ENCODE data around the gene AGAP1. TPM values are rescaled to one million over a fixed set of nuclear protein-coding genes. Genes with fewer than 3 reads are reported as not detected.
A peak's percentile ranks its signal among the peaks of the same experiment; 100 is the strongest.

AGAP1 gene
- polyA plus RNA-seq, 2 of the 4 experiments (the other 2 are of a cell fraction) = 20.2 to 21.9 TPM

- Histone ChIP-seq H3K27ac (peak overlapping the region in 1 of 2 experiments; percentile 77; a peak in 3 of 6 replicates), H3K4me2 (no peak overlapping the region), H3K4me1 (peaks cover 60% of the 10 kb centered on the region), H3K4me3 (no peak overlapping the region), H3K9me3 (no peaks in the 10 kb centered on the region)
- CTCF ChIA-PET = interaction anchor here (0.6 to 7.4 kb wide), 10 partner anchors 16 to 369 kb away, joined by 3 to 57 read pairs (median 3); no protein-coding TSS in a partner anchor
- FAIRE-seq (no peak), ATAC-seq (no peak), DNase-seq (ENCODE audit: low read depth in 1 of 2, low spot score in 1 of 2) (no peak)
- 93% methylated on average over 23 of the region's 24 CpGs for WGBS (ENCODE audit: missing lambda C conversion rate)
- peak; percentile 7 for TF ChIP-seq MAFK (IDR thresholded peaks at IDR 0.05; ENCODE audit: partially characterized antibody)
- TF ChIP-seq HOXB13 (CRISPR knock-in tag; IDR thresholded peaks at IDR 0.05; ENCODE audit: low read depth) = no peak
- POLR2A ChIA-PET = no interaction called here
Observed at GRCh38 chr2:235498946-235499812, 5.3 kb downstream of the AGAP1 start.

DNA sequence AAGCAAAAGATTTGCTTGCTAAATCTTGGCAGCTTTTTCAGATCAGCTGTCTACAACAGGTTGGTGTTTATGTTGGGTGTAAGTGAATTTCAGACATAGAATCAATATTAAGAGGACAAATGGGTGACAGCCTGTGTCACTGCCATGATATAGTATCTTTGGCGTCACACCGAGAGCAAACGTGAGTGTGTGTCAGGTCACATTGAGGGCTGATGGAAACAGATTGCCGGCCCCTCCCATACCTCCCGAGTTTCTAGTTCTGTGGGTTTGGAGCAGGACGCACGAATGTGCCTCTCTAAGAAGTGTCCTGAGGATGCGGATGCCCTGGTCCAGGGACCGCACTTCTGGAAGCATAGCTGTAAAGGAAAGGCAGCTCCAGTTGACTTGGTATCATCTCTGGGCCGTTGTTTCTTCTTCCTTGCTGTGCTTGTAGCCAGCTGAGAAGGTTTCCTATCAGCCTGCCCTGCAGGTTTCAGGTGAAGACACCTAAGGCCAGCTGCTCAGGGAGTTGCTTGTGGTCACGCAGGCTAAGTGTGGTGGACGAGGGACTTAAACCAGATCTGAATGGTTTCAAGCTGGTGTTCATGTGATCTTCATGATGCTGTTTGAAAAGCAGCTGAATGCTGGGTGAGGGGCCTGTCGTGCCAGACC, 6.4 kb downstream of the AGAP1 start:
- H3K27ac ChIP-seq = peak overlapping the region; percentile 57 to 77; a peak in 4 of 6 replicates
- DNase-seq (ENCODE audit: low read depth in 1 of 2, low spot score in 1 of 2) (no peak), FAIRE-seq (no peak), ATAC-seq (no peak)
- POLR2A ChIA-PET = no interaction called here
- H3K4me1 ChIP-seq = peaks cover 71% of the 10 kb centered on the region
- H3K9me3 ChIP-seq = no peaks in the 10 kb centered on the region
- H3K4me3 ChIP-seq = no peak overlapping the region
- CTCF ChIA-PET = interaction anchor here (0.6 to 7.4 kb wide), 8 partner anchors 17 to 371 kb away, joined by 3 to 57 read pairs (median 4); no protein-coding TSS in a partner anchor
- H3K4me2 ChIP-seq = peak overlapping the region; percentile 92
- TF ChIP-seq CBX2 (IDR thresholded peaks at IDR 0.05; ENCODE audit: borderline replicate concordance, low read depth) (no peak), ESRRA (IDR thresholded peaks at IDR 0.05; ENCODE audit: borderline replicate concordance, low read length) (no peak), CEBPB (IDR thresholded peaks at IDR 0.05) (no peak), PHF8 (IDR thresholded peaks at IDR 0.05; ENCODE audit: borderline replicate concordance, low read depth) (no peak), E2F6 (IDR thresholded peaks at IDR 0.05; ENCODE audit: borderline replicate concordance, low read depth) (no peak), EP300 (IDR thresholded peaks at IDR 0.05) (no peak), RCOR1 (IDR thresholded peaks at IDR 0.05; ENCODE audit: low read depth, low read length) (no peak), ZC3H11A (IDR thresholded peaks at IDR 0.05) (no peak)
- WGBS (ENCODE audit: missing lambda C conversion rate) = 91% methylated on average over 13 of the region's 13 CpGs

DNA sequence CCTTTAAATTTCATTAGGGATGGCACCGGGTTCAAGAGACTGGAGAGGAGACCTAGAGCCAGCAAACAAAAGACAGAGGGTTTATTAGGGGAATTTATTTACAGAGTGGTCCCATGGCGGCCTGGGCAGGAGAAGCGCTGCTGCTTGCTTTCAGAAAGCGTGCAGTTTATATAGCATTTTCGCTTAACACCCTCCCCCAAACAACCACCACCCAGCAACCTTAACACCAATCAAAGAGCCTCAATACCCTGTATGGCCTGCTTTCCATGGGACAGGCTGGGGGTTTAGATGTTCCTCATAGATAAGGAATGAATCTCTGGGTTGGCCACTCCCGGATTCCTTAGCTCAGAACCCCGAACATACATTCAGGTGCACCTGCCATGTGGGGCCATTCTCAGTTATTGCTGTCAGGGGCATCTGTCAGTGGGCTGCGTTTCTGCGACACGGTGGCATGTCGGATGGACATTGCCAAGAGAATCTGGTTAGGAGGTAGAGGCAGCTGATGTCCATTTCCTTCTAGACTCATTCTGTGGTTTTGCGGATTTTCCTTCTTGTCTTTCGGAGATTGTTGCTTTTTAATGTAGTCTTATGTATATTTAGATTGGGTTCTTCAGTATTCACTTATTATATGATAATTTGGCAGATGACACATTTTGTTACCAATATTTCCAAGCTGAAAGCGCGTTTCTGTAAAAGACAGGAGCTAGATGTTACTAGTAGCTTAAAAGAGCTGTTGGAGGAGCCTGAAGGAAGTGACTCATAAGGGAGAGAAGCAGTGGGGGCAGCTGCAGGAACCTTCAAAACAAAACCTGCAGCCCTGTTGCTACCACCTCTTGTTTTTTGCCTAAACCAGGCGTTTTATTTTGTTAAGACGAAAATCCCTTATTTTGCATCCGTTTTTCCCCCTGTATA, 7.2 kb downstream of the AGAP1 start:
- CTCF ChIA-PET = interaction anchor here (1.1 to 7.4 kb wide), 11 partner anchors 8 to 365 kb away, joined by 3 to 57 read pairs (median 7); no protein-coding TSS in a partner anchor
- Histone ChIP-seq H3K4me3 (no peak overlapping the region; the same call in 2 of the 3 replicates), H3K4me2 (peak overlapping the region; percentile 92), H3K4me1 (peaks cover 73% of the 10 kb centered on the region), H3K27ac (peak overlapping the region; percentile 57 to 77), H3K9me3 (no peaks in the 10 kb centered on the region)
- WGBS (ENCODE audit: missing lambda C conversion rate) = 43% methylated on average over 17 of the region's 18 CpGs
- no peak for FAIRE-seq
- TF ChIP-seq FOXS1 (CRISPR knock-in tag; IDR thresholded peaks at IDR 0.05) (no peak), FOSL2 (IDR thresholded peaks at IDR 0.05) (no peak), FOSL2 (CRISPR knock-in tag; IDR thresholded peaks at IDR 0.05) (peak; percentile 59; the same call in 1 of the 2 replicates)
- peak in 1 of 2 experiments; percentile 43 for DNase-seq (ENCODE audit: low read depth in 1 of 2, low spot score in 1 of 2)
- peak; percentile 60 to 71; a peak in 4 of 6 replicates for ATAC-seq
- POLR2A ChIA-PET = no interaction called here

DNA sequence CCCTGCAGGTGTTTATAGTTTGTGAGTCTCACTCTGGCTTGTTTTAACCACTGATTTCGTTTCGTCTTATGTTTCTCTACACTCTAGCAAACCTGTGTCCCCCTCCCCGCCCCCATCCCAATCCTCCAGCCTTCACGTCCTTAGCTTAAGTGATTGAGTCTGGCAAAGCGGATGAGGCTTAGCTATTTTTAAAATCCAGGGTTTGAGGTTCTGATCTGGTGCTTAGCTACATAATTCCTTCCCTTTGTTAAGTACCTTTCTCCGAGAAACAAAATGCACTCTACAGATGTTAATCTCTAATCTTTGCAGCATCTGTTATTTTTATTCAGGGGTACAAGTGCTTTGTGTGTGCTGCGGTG, 7.8 kb downstream of the AGAP1 start:
- Histone ChIP-seq H3K4me1 (peaks cover 73% of the 10 kb centered on the region), H3K27ac (peak overlapping the region; percentile 49 to 77; a peak in 4 of 6 replicates), H3K9me3 (no peaks in the 10 kb centered on the region), H3K4me3 (no peak overlapping the region), H3K4me2 (peak overlapping the region; percentile 92)
- WGBS (ENCODE audit: missing lambda C conversion rate) = 57% methylated on average over 7 of the region's 7 CpGs
- FAIRE-seq = no peak
- CTCF ChIA-PET = interaction anchor here (1.1 to 7.4 kb wide), 9 partner anchors 9 to 366 kb away, joined by 3 to 57 read pairs (median 6); no protein-coding TSS in a partner anchor
- DNase-seq (ENCODE audit: low read depth in 1 of 2, low spot score in 1 of 2) = no peak
- ATAC-seq = no peak
- POLR2A ChIA-PET = no interaction called here
- TF ChIP-seq ZFP36 (IDR thresholded peaks at IDR 0.05; ENCODE audit: borderline replicate concordance, partially characterized antibody) = no peak
- no peak for TF ChIP-seq JUN (IDR thresholded peaks at IDR 0.05)
- TF ChIP-seq HMGXB4 (CRISPR knock-in tag; IDR thresholded peaks at IDR 0.05; ENCODE audit: borderline replicate concordance) = no peak
- TF ChIP-seq RFX5 (IDR thresholded peaks at IDR 0.05) = no peak
- TF ChIP-seq ZSCAN20 (CRISPR knock-in tag; IDR thresholded peaks at IDR 0.05) = no peak
- no peak for TF ChIP-seq HOXA7 (CRISPR knock-in tag; IDR thresholded peaks at IDR 0.05)
- TF ChIP-seq ATOH8 (CRISPR knock-in tag; IDR thresholded peaks at IDR 0.05; ENCODE audit: low read depth) = no peak
- no peak for TF ChIP-seq NR3C1 (IDR thresholded peaks at IDR 0.05)
- TF ChIP-seq MYC (IDR thresholded peaks at IDR 0.05; ENCODE audit: borderline replicate concordance, low read length) = no peak
- TF ChIP-seq POLR2AphosphoS2 (conservative IDR thresholded peaks at IDR 0.05; ENCODE audit: low read length) = no peak
- no peak for TF ChIP-seq POLR2A (IDR thresholded peaks at IDR 0.05; ENCODE audit: low read length)

Measured in A549 (cell line).